ENCODE results near the gene RUFY3.
A peak's percentile ranks its signal among the peaks of the same experiment; 100 is the strongest.

Gene RUFY3

GRCh38 chr4:70778888-70779422 is 57.2 kb downstream of the RUFY3 start (continued):
- TF ChIP-seq ZNF518A (tag by site-specific recombination; conservative IDR thresholded peaks at IDR 0.05; ENCODE audit: low read depth), result 0 out of 2 replicates have a peak, but pooled peaks have one; percentile 26
- TF ChIP-seq ZNF521 (tag by site-specific recombination; IDR thresholded peaks at IDR 0.05), result no peak
- TF ChIP-seq ZNF561 (tag by site-specific recombination; IDR thresholded peaks at IDR 0.05; ENCODE audit: borderline replicate concordance), result 0 out of 2 replicates have a peak, but pooled peaks have one; percentile 29
- no peak for TF ChIP-seq ZNF174 (tag by site-specific recombination; IDR thresholded peaks at IDR 0.05)
- TF ChIP-seq FEZF1 (tag by site-specific recombination; IDR thresholded peaks at IDR 0.05), result peak; percentile 87
- TF ChIP-seq ZNF596 (tag by site-specific recombination; IDR thresholded peaks at IDR 0.05), result no peak; the same call in 1 of the 2 replicates
- TF ChIP-seq ZBTB6 (tag by site-specific recombination; IDR thresholded peaks at IDR 0.05), result no peak
- no peak for TF ChIP-seq ZNF169 (tag by site-specific recombination; IDR thresholded peaks at IDR 0.05)
- TF ChIP-seq ZBTB44 (tag by site-specific recombination; IDR thresholded peaks at IDR 0.05), result no peak
- TF ChIP-seq GLIS1 (tag by site-specific recombination; IDR thresholded peaks at IDR 0.05), result peak; percentile 44; the same call in 1 of the 2 replicates
- TF ChIP-seq ZNF221 (tag by site-specific recombination; IDR thresholded peaks at IDR 0.05; ENCODE audit: borderline replicate concordance), result no peak
- no peak for TF ChIP-seq ZNF433 (tag by site-specific recombination; IDR thresholded peaks at IDR 0.05; ENCODE audit: low read depth)
- peak; percentile 94 for TF ChIP-seq ZNF843 (tag by site-specific recombination; IDR thresholded peaks at IDR 0.05)
- peak; percentile 99 for TF ChIP-seq OVOL3 (tag by site-specific recombination; IDR thresholded peaks at IDR 0.05)
- no peak for TF ChIP-seq ZNF488 (tag by site-specific recombination; IDR thresholded peaks at IDR 0.05)
- TF ChIP-seq ZNF157 (tag by site-specific recombination; IDR thresholded peaks at IDR 0.05), result no peak
- TF ChIP-seq ZBTB48 (tag by site-specific recombination; IDR thresholded peaks at IDR 0.05), result no peak
- TF ChIP-seq ZNF629 (tag by site-specific recombination; IDR thresholded peaks at IDR 0.05), result peak; percentile 96
- TF ChIP-seq TRIM28 (IDR thresholded peaks at IDR 0.05; ENCODE audit: borderline replicate concordance, low read length), result peak; percentile 94; the same call in 1 of the 2 replicates
- TF ChIP-seq ZNF146 (tag by site-specific recombination; IDR thresholded peaks at IDR 0.05), result peak; percentile 54; the same call in 1 of the 2 replicates
- TF ChIP-seq ZNF112 (tag by site-specific recombination; IDR thresholded peaks at IDR 0.05), result no peak
- TF ChIP-seq GFI1B (tag by site-specific recombination; IDR thresholded peaks at IDR 0.05), result peak; percentile 88
- peak; percentile 95 for TF ChIP-seq GLI2 (tag by site-specific recombination; IDR thresholded peaks at IDR 0.05; ENCODE audit: borderline replicate concordance, low read depth)
- peak; percentile 44; the same call in 1 of the 2 replicates for TF ChIP-seq SP2 (tag by site-specific recombination; IDR thresholded peaks at IDR 0.05)
- TF ChIP-seq ZNF302 (tag by site-specific recombination; IDR thresholded peaks at IDR 0.05; ENCODE audit: low read depth), result no peak
- peak; percentile 94 for TF ChIP-seq ZNF24 (tag by site-specific recombination; IDR thresholded peaks at IDR 0.05)
- TF ChIP-seq ZNF610 (tag by site-specific recombination; IDR thresholded peaks at IDR 0.05; ENCODE audit: borderline replicate concordance), result no peak
- TF ChIP-seq ZEB2 (tag by site-specific recombination; IDR thresholded peaks at IDR 0.05), result peak; percentile 92; the same call in 1 of the 2 replicates
- no peak for TF ChIP-seq ZNF664 (tag by site-specific recombination; IDR thresholded peaks at IDR 0.05)
- TF ChIP-seq REPIN1 (tag by site-specific recombination; IDR thresholded peaks at IDR 0.05; ENCODE audit: low read depth), result no peak
- peak; percentile 71; the same call in 1 of the 2 replicates for TF ChIP-seq ZNF2 (tag by site-specific recombination; IDR thresholded peaks at IDR 0.05)
- no peak for TF ChIP-seq CTCF (tag by site-specific recombination; IDR thresholded peaks at IDR 0.05)
